Sigmoid colon (tissue), 3 donors: ENCODE results near the gene SUPT3H.

Experiments used
- CTCF ChIP-seq, 4 experiments: fragments of 450-650 bp in 3 of 4; fragments of 200-600 bp in 1 of 4; IDR thresholded peaks; one replicate each; pipeline ENCODE4 v1.5.1; 2016 to 2019; ENCODE audit warnings: antibody characterized with exemption in 4 of 4, mild to moderate bottlenecking in 3 of 4, moderate library complexity in 2 of 4
- POLR2A ChIP-seq, 2 donors: fragments of 450-650 bp; IDR thresholded peaks; one replicate each; pipeline ENCODE4 v1.6.1; 2016; ENCODE audit warnings: antibody characterized with exemption in 2 of 2, mild to moderate bottlenecking in 2 of 2, moderate library complexity in 2 of 2

GRCh38 chr6:44780161-44780560 lies 597.6 kb downstream of the SUPT3H start:
- no peak for TF ChIP-seq CTCF (IDR thresholded peaks at IDR 0.05)
- TF ChIP-seq POLR2A (IDR thresholded peaks at IDR 0.05), result no peak
